T47D (cell line): ENCODE results near the gene POLR1A.
A peak's percentile ranks its signal among the peaks of the same experiment; 100 is the strongest.

Experiments used
- DNase-seq, 2 experiments: peaks; one replicate each; pipeline versions ENCODE4 v3.0.0 to v3.0.0-alpha.2; 2011 to 2012; ENCODE audit warnings: low read depth in 1 of 2, low spot score in 1 of 2
- JUND ChIP-seq: IDR thresholded peaks from 2 replicates; pipeline ENCODE4 v1.6.1; 2012; ENCODE audit warnings: low read depth
- in situ Hi-C: cut with HindIII; loops from 2 replicates; pipeline ENCODE4 v1.10.0; 2016; ENCODE audit warnings: low sequenced_read_pairs, low pct_unique_long_range_greater_than_20kb

The POLR1A gene

DNA sequence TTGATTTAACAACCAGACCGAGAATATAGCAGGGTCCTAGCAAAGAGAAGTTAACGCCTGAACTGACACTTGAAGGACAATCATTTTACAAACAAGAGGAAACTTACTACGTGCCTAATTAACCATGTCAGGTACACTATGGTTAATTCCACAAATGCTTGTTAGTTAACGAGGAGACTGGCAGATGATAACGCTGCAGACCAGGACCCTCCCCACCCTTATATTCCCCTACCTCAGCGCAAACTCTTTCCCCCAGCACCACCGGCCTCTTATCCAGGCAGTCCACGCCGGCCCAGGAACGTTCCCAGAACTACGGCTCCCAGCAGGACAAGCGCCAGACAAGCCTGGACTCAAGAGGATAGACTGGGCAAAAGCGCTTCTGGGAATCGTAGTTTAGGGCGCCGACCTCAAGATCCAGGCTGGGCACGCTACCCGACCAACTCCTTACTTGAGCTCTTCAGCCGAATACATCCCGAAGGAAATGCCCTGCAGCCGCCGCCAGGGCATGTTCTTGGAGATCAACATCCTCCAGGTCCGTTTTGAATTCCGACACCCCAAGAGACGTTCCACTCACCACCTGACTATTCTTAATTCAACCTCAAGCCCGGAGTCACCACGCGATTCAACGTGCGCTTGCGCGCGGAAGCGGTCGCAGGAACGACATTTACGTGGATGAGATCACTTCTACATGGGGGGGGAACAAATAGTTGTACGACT, at the start of gene POLR1A:
Gene POLR1A (minus strand): TSS at position 635 of the 717 bp plus-strand sequence. CDS start 110 bp downstream, at position 525.
- in situ Hi-C loops = no loop called here
- TF ChIP-seq JUND = no peak
- peak; percentile 17 to 92 for DNase-seq

- DNase-seq = no peak
- in situ Hi-C loops = no loop called here
- no peak for TF ChIP-seq JUND
These were observed 44.8 kb upstream of the POLR1A start for GRCh38 chr2:86150502-86150901.

- in situ Hi-C loops = no loop called here
- TF ChIP-seq JUND = no peak
- no peak for DNase-seq
These were observed 42.1 kb upstream of the POLR1A start for GRCh38 chr2:86147793-86148192.

- DNase-seq = no peak
- in situ Hi-C loops = no loop called here
- no peak for TF ChIP-seq JUND
These were observed 38.4 kb upstream of the POLR1A start for GRCh38 chr2:86143926-86144685.

- in situ Hi-C loops = no loop called here
- DNase-seq = no peak
- no peak for TF ChIP-seq JUND
These were observed 37.6 kb upstream of the POLR1A start for GRCh38 chr2:86143307-86143706.

GRCh38 chr2:86142436-86143257, 37.0 kb upstream of the POLR1A start:
- TF ChIP-seq JUND = no peak
- in situ Hi-C loops = no loop called here
- no peak for DNase-seq

GRCh38 chr2:86140969-86141392, 35.3 kb upstream of the POLR1A start:
- in situ Hi-C loops = no loop called here
- DNase-seq = no peak
- no peak for TF ChIP-seq JUND

GRCh38 chr2:86139981-86140380, 34.3 kb upstream of the POLR1A start:
- no peak for TF ChIP-seq JUND
- in situ Hi-C loops = no loop called here
- DNase-seq = no peak

- no peak for TF ChIP-seq JUND
- DNase-seq = no peak
- in situ Hi-C loops = no loop called here
These were observed 33.3 kb upstream of the POLR1A start for GRCh38 chr2:86138736-86139625.

- no peak for DNase-seq
- in situ Hi-C loops = no loop called here
- no peak for TF ChIP-seq JUND
These were observed 30.5 kb upstream of the POLR1A start for GRCh38 chr2:86136141-86136540.

- no peak for TF ChIP-seq JUND
- in situ Hi-C loops = no loop called here
- no peak for DNase-seq
These were observed 30.0 kb upstream of the POLR1A start for GRCh38 chr2:86135653-86136052.

DNA sequence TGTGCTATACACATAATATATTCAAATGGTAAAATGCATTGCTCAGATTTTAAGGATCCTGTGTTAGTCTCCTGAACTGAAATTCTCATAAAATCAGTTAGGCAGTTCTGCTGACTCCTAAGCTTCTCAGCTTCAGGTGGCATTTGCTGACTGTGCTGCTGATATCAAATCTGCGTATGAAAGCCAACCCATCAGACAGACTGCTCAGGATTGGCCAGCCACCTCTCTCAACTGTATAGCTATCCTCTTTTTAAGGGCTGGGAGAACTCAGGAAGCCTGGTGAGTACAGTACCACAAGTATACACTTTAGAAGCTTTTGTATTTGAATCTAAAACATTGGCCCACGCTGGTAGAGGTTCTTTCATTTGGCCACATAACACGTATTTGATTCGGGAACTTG, 29.0 kb upstream of the POLR1A start:
- in situ Hi-C loops = no loop called here
- no peak for TF ChIP-seq JUND
- DNase-seq = no peak
